GM12865 (cell line): ENCODE data around the gene GABBR2.
"Not testable (repeated sequence)": the region's sequence is repeated elsewhere in the genome, so short reads cannot be mapped to it uniquely, and the experiment has no call there.

Source experiments
- DNase-seq: peaks from one replicate; pipeline ENCODE4 v3.0.0; 2010; ENCODE audit warnings: low read depth
- H3K4me3 ChIP-seq: 2 replicates; pipeline ENCODE4 v1.5.1; 2011; ENCODE audit warnings: mild to moderate bottlenecking, low read depth, low read length, control low read depth
- CTCF ChIP-seq: IDR thresholded peaks from 2 replicates; pipeline ENCODE4 v1.5.1; 2011; ENCODE audit warnings: low read length, control low read depth, low read depth, inconsistent platforms; ENCODE audit not compliant: insufficient read depth; ENCODE audit errors: missing control alignments

The GABBR2 gene

GRCh38 chr9:98284754-98285153 lies 424.0 kb downstream of the GABBR2 start:
- DNase-seq, result no peak
- H3K4me3 ChIP-seq, result no peak overlapping the region
- TF ChIP-seq CTCF, result no peak

- DNase-seq, H3K4me3 ChIP-seq: not testable (repeated sequence)
These were observed 425.6 kb downstream of the GABBR2 start for GRCh38 chr9:98283143-98283542.

DNA sequence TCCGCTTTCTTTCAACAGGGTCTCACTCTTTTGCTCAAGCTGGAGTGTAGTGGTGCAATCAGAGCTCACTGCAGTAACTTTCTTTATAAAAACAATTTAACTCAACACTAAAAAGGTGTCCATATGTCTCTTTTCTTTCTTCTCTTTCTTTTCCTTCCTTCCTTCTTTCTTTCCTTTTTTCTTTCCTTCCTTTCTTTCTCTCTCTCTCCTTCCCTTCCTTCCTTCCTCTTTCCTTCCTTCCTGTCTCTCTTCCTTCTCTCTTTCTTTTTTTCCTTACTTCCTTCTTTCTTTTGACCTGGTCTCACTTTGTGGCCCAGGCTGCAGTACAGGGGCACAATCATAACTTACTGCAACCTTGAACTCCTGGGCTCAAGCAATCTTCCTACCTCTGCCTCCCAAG lies 427.5 kb downstream of the GABBR2 start:
- H3K4me3 ChIP-seq, result no peak overlapping the region
- DNase-seq, result no peak
- TF ChIP-seq CTCF, result no peak

GRCh38 chr9:98280574-98280973 lies 428.2 kb downstream of the GABBR2 start:
- DNase-seq, result no peak
- H3K4me3 ChIP-seq, result no peak overlapping the region
- no peak for TF ChIP-seq CTCF

DNA sequence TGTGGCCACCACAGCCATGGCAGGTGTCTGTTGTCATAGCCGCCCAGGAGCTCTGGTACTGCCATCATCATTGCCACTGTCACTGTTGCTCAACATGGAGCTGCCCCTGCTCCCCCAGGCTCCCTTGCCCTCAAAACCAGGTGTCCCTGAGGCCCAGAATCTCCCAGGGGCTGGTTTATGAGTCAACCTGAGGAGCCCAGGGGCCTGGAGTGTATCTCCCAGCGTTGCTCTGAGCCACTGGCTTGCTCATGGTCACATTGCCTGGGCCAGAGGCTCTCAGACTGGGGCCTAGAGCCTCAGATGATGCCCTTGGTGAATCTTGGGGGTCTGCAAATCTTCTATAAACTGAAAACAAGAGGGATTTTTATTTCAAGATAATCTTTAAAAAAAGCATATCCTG lies 428.6 kb downstream of the GABBR2 start:
- no peak overlapping the region for H3K4me3 ChIP-seq
- TF ChIP-seq CTCF, result no peak
- DNase-seq, result no peak

GRCh38 chr9:98276907-98277469 lies 431.7 kb downstream of the GABBR2 start:
- H3K4me3 ChIP-seq, result no peak overlapping the region
- TF ChIP-seq CTCF, result no peak

DNA sequence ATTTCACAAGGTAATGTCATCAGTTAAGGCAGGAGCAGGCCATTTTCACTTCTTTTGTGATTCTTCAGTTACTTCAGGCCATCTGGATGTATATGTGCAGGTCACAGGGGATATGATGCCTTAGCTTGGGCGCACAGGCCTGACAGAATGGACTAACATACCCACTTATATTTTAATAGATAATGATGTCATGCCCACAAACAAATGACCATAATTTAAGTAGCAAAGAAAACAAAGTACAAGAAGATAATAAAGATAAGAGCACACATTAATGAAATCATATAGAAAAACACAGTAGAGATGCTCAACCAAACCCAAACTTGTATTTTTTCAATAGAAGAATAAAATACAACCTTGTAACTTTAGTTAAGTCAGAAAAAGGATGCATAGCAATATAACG lies 433.6 kb downstream of the GABBR2 start:
- TF ChIP-seq CTCF, result no peak
- DNase-seq, result no peak
- H3K4me3 ChIP-seq, result no peak overlapping the region

More at GRCh38 chr9:98276907-98277469, 431.7 kb downstream of the GABBR2 start:
- no peak for DNase-seq

- no peak for DNase-seq
- no peak for TF ChIP-seq CTCF
- H3K4me3 ChIP-seq, result no peak overlapping the region
These were observed 436.7 kb downstream of the GABBR2 start for GRCh38 chr9:98272083-98272482.
